IMR-90 (cell line): ENCODE data around the gene ZNF280C. TPM values are rescaled to one million over a fixed set of nuclear protein-coding genes. Genes with fewer than 3 reads are reported as not detected.
"Not testable (repeated sequence)": the region's sequence is repeated elsewhere in the genome, so short reads cannot be mapped to it uniquely, and the experiment has no call there.

Experiments used
- ATAC-seq: fragments of 200-7000 bp; cut with Tn5 transposase; 2 replicates; pipeline ENCODE4 v1.9.1; 2020; ENCODE audit warnings: low read depth, mild to moderate bottlenecking, moderate library complexity
- BruUV-seq: library from RNA; stranded (reverse); fragments of 400-500 nt; replicated peaks from 2 replicates; lab custom pipeline; 2021; lab: Mats Ljungman, UMichigan
- CTCF ChIA-PET: fragments of 300-600 bp; formaldehyde crosslinking; extraction: SDS; loops from one replicate; lab custom pipeline; 2021; ENCODE audit warnings: antibody characterized with exemption; lab: Yijun Ruan, JAX
- POLR2A ChIA-PET: fragments of 300-600 bp; sonication (Branson Sonifier 250); formaldehyde crosslinking; loops from one replicate; lab custom pipeline; 2022; ENCODE audit warnings: antibody characterized with exemption; ENCODE audit not compliant: unreplicated experiment; lab: Charles Lee
- DNase-seq: peaks from one replicate; pipeline ENCODE4 v3.0.0; 2013
- H2AFZ ChIP-seq: replicated peaks from 2 replicates; pipeline ENCODE3; 2013; ENCODE audit warnings: low read length, mild to moderate bottlenecking; ENCODE audit not compliant: poor library complexity
- H2AK5ac ChIP-seq: 2 replicates; pipeline ENCODE4 v1.6.1; 2013; ENCODE audit warnings: low read depth, low read length, inconsistent platforms
- H2AK9ac ChIP-seq: replicated peaks from 2 replicates; pipeline ENCODE3; 2013; ENCODE audit warnings: mild to moderate bottlenecking, low read depth, low read length, moderate library complexity; ENCODE audit not compliant: poor library complexity
- H2BK120ac ChIP-seq: 2 replicates; pipeline ENCODE4 v1.6.1; 2013; ENCODE audit warnings: low read depth, low read length, inconsistent platforms
- H2BK15ac ChIP-seq: 3 replicates; pipeline ENCODE4 v1.6.1; 2013; ENCODE audit warnings: low read depth, low read length, inconsistent platforms
- H2BK20ac ChIP-seq: 2 replicates; pipeline ENCODE4 v1.6.1; 2013; ENCODE audit warnings: low read depth, mild to moderate bottlenecking, inconsistent platforms, low read length, moderate library complexity
- H2BK5ac ChIP-seq: 2 replicates; pipeline ENCODE4 v1.6.1; 2013; ENCODE audit warnings: mild to moderate bottlenecking, low read depth, low read length, inconsistent platforms; ENCODE audit not compliant: poor library complexity, severe bottlenecking
- H3K14ac ChIP-seq: replicated peaks from 2 replicates; pipeline ENCODE4 v1.6.1; 2013; ENCODE audit warnings: low read depth, low read length, inconsistent platforms
- H3K18ac ChIP-seq: 2 replicates; pipeline ENCODE4 v1.6.1; 2013; ENCODE audit warnings: low read depth, low read length, control low read depth
- H3K23ac ChIP-seq: 2 replicates; pipeline ENCODE4 v1.6.1; 2013; ENCODE audit warnings: low read depth, low read length, inconsistent platforms
- H3K27ac ChIP-seq: 2 replicates; pipeline ENCODE4 v1.5.1; 2013; ENCODE audit warnings: mild to moderate bottlenecking, control low read depth, low read length; ENCODE audit not compliant: insufficient read depth
- H3K27me3 ChIP-seq: 2 replicates; pipeline ENCODE4 v1.6.1; 2013; ENCODE audit warnings: low read length; ENCODE audit not compliant: control insufficient read depth, insufficient read depth
- H3K36me3 ChIP-seq: 2 replicates; pipeline ENCODE4 v1.6.1; 2013; ENCODE audit warnings: low read length, mixed read lengths; ENCODE audit not compliant: control insufficient read depth, insufficient read depth
- H3K4ac ChIP-seq: 2 replicates; pipeline ENCODE4 v1.6.1; 2013; ENCODE audit warnings: low read depth, low read length, inconsistent platforms
- H3K4me1 ChIP-seq: 2 replicates; pipeline ENCODE4 v1.6.1; 2013; ENCODE audit warnings: low read length, mixed read lengths; ENCODE audit not compliant: control insufficient read depth, insufficient read depth
- H3K4me2 ChIP-seq: 2 replicates; pipeline ENCODE4 v1.6.1; 2013; ENCODE audit warnings: low read depth, mild to moderate bottlenecking, control low read depth, low read length, moderate library complexity
- H3K4me3 ChIP-seq: 2 replicates; pipeline ENCODE4 v1.5.1; 2013; ENCODE audit warnings: low read depth, mild to moderate bottlenecking, control low read depth, low read length, moderate library complexity; ENCODE audit not compliant: insufficient read depth
- H3K56ac ChIP-seq: 2 replicates; pipeline ENCODE4 v1.6.1; 2013; ENCODE audit warnings: low read length, inconsistent platforms; ENCODE audit not compliant: insufficient read depth; ENCODE audit errors: extremely low read depth
- H3K79me1 ChIP-seq, 2 experiments: 2 replicates each; pipeline ENCODE4 v1.6.1; 2013; ENCODE audit warnings: low read length in 2 of 2, inconsistent platforms in 1 of 2, low read depth in 1 of 2
- H3K9ac ChIP-seq: 2 replicates; pipeline ENCODE4 v1.6.1; 2013; ENCODE audit warnings: low read depth, low read length, control low read depth
- H3K9me1 ChIP-seq: 2 replicates; pipeline ENCODE4 v1.6.1; 2013; ENCODE audit warnings: low read length, inconsistent platforms; ENCODE audit not compliant: insufficient read depth
- H3K9me3 ChIP-seq: 2 replicates; pipeline ENCODE4 v1.6.1; 2013; ENCODE audit warnings: low read length; ENCODE audit not compliant: control insufficient read depth, insufficient read depth
- H4K20me1 ChIP-seq: 2 replicates; pipeline ENCODE4 v1.6.1; 2013; ENCODE audit warnings: low read length, inconsistent platforms; ENCODE audit not compliant: insufficient read depth
- H4K5ac ChIP-seq: 2 replicates; pipeline ENCODE4 v1.6.1; 2013; ENCODE audit warnings: mild to moderate bottlenecking, low read depth, low read length, control low read depth
- H4K8ac ChIP-seq, 2 experiments: 2 replicates each; pipeline ENCODE4 v1.6.1; 2013; ENCODE audit warnings: low read depth in 2 of 2, low read length in 2 of 2, control low read depth in 1 of 2, inconsistent platforms in 1 of 2
- H4K91ac ChIP-seq: 2 replicates; pipeline ENCODE4 v1.6.1; 2013; ENCODE audit warnings: low read depth, low read length, inconsistent platforms; ENCODE audit not compliant: insufficient read depth
- MAZ ChIP-seq: IDR thresholded peaks from 2 replicates; pipeline ENCODE4 v1.6.1; 2012; ENCODE audit warnings: low read depth, mild to moderate bottlenecking, low read length, improper control_type of control experiment, moderate library complexity, borderline replicate concordance
- MXI1 ChIP-seq: IDR thresholded peaks from 2 replicates; pipeline ENCODE4 v1.6.1; 2012; ENCODE audit warnings: low read depth, mild to moderate bottlenecking, low read length, moderate library complexity, borderline replicate concordance
- NFE2L2 ChIP-seq: fragments of 150-350 bp; IDR thresholded peaks from 2 replicates; pipeline ENCODE4 v1.6.1; 2016; ENCODE audit warnings: low read depth, mild to moderate bottlenecking, low read length
- WGBS, 2 experiments: methylation state at CpG; one replicate each; pipeline versions ENCODE4 v1.1.5 to v1.1.7; 2013; ENCODE audit warnings: missing lambda C conversion rate in 2 of 2; ENCODE audit not compliant: insufficient read length in 1 of 2; ENCODE audit errors: extremely low coverage in 2 of 2; 5-methylcytosine and 5-hydroxymethylcytosine counted together
- dilution Hi-C: fragments of 300-500 bp; cut with HindIII; formaldehyde crosslinking; loops from one replicate; pipeline ENCODE4 v1.14.3; 2018; ENCODE audit warnings: low sequenced_read_pairs; ENCODE audit not compliant: unreplicated experiment
- in situ Hi-C: fragments of 300-500 bp; cut with MboI; formaldehyde crosslinking; loops from 3 replicates; pipeline ENCODE4 v1.14.3; 2019; ENCODE audit warnings: low sequenced_read_pairs, inconsistent platforms, mixed read lengths
- intact Hi-C: fragments of 100-400 bp; cut with micrococcal nuclease; formaldehyde crosslinking; loops from 2 replicates; pipeline ENCODE4 v1.10.0; 2022
- polyA plus RNA-seq, 3 experiments: library from polyadenylated mRNA; depleted of rRNA; stranded (reverse); fragments of >200 nt; gene quantifications; 2 replicates each; pipeline ENCODE4 v1.2.3, GENCODE V29; 2012; ENCODE audit warnings: low replicate concordance in 1 of 3
- total RNA-seq: library from RNA; depleted of rRNA; stranded (reverse); fragments of >200 nt; gene quantifications from 2 replicates; pipeline ENCODE4 v1.2.3, GENCODE V29; 2012

Gene ZNF280C
- total and polyA plus RNA-seq, 2 of the 4 experiments (the other 2 are of a cell fraction): 3.1 to 4.5 TPM

GRCh38 chrX:130280901-130281300 lies 12.2 kb upstream of the ZNF280C start:
- in situ Hi-C loops: loop anchor here (25.0 kb wide), 1 partner anchor 106 kb away; the partner anchor contains the start of gene GPR119
- BruUV-seq: no TSS peak
- ATAC-seq: no peak

GRCh38 chrX:130272253-130272652 lies 3.6 kb upstream of the ZNF280C start:
- H3K27me3 ChIP-seq, H2BK5ac ChIP-seq, H2BK120ac ChIP-seq, H3K79me1 ChIP-seq, H3K56ac ChIP-seq, H2AK9ac ChIP-seq, POLR2A ChIA-PET, H4K8ac ChIP-seq, H3K14ac ChIP-seq, H3K4me1 ChIP-seq, H4K5ac ChIP-seq, H4K20me1 ChIP-seq, H3K4me3 ChIP-seq, H3K23ac ChIP-seq, H3K18ac ChIP-seq, H2BK20ac ChIP-seq, ATAC-seq, H3K4ac ChIP-seq, dilution Hi-C loops, H3K27ac ChIP-seq, H3K9me1 ChIP-seq, BruUV-seq, H2BK15ac ChIP-seq, H4K91ac ChIP-seq, H3K36me3 ChIP-seq, DNase-seq, CTCF ChIA-PET, H3K4me2 ChIP-seq, H3K9me3 ChIP-seq, H2AFZ ChIP-seq, H3K9ac ChIP-seq, H2AK5ac ChIP-seq, intact Hi-C loops: not testable (repeated sequence)
- in situ Hi-C loops: loop anchor here (25.0 kb wide), 1 partner anchor 640 kb away; the partner anchor contains the start of gene ENOX2
- no CpG with 5 or more reads among the region's 2 CpGs for WGBS, 2 experiments

More at GRCh38 chrX:130280901-130281300, 12.2 kb upstream of the ZNF280C start:
- Histone ChIP-seq H3K4ac (no peak overlapping the region), H3K4me1 (no peaks in the 10 kb centered on the region), H3K9me3 (no peaks in the 10 kb centered on the region), H3K56ac (no peak overlapping the region), H2BK5ac (no peak overlapping the region), H4K91ac (no peak overlapping the region), H2AFZ (no peak overlapping the region), H2AK5ac (no peak overlapping the region), H3K9ac (no peak overlapping the region), H2BK20ac (no peak overlapping the region), H2AK9ac (no peak overlapping the region), H3K27ac (no peak overlapping the region), H2BK15ac (no peak overlapping the region), H3K27me3 (peaks cover 2% of the 10 kb centered on the region), H3K18ac (no peak overlapping the region), H3K23ac (no peak overlapping the region), H2BK120ac (no peak overlapping the region), H3K9me1 (no peaks in the 10 kb centered on the region), H3K79me1 (no peaks in the 10 kb centered on the region), H4K5ac (no peak overlapping the region), H3K14ac (no peak overlapping the region), H3K4me3 (no peak overlapping the region), H4K8ac (no peak overlapping the region), H3K36me3 (no peaks in the 10 kb centered on the region), H4K20me1 (no peaks in the 10 kb centered on the region), H3K4me2 (no peak overlapping the region)
- DNase-seq: no peak
- intact Hi-C loops: no loop called here
- ChIA-PET POLR2A (no interaction called here), CTCF (no interaction called here)
- no peak for TF ChIP-seq MXI1
- TF ChIP-seq MAZ: no peak
- no peak for TF ChIP-seq NFE2L2
- no CpG with 5 or more reads among the region's 3 CpGs for WGBS, 2 experiments
- dilution Hi-C loops: no loop called here
